ENCODE results near the gene CASP5.

Gene CASP5

GRCh38 chr11:104997288-104997687 is 25.7 kb downstream of the CASP5 start:
- no peak for TF ChIP-seq TCF12 (IDR thresholded peaks at IDR 0.05; ENCODE audit: low read depth)
- no peak for TF ChIP-seq TEAD4 (IDR thresholded peaks at IDR 0.05)
- no peak for TF ChIP-seq TAF1 (IDR thresholded peaks at IDR 0.05; ENCODE audit: low read depth)
- TF ChIP-seq EGR1 (IDR thresholded peaks at IDR 0.05), result no peak
- no peak for TF ChIP-seq CREB1 (IDR thresholded peaks at IDR 0.05; ENCODE audit: low read depth)
- TF ChIP-seq EP300 (IDR thresholded peaks at IDR 0.05; ENCODE audit: borderline replicate concordance), result no peak
- TF ChIP-seq FOXM1 (IDR thresholded peaks at IDR 0.05; ENCODE audit: borderline replicate concordance, low read depth), result no peak
- no peak for TF ChIP-seq CEBPB (IDR thresholded peaks at IDR 0.05)
- TF ChIP-seq, protein P1, sequence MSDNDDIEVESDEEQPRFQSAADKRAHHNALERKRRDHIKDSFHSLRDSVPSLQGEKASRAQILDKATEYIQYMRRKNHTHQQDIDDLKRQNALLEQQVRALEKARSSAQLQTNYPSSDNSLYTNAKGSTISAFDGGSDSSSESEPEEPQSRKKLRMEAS (IDR thresholded peaks at IDR 0.05), result no peak
- no peak for TF ChIP-seq REST (IDR thresholded peaks at IDR 0.05; ENCODE audit: low read depth)
- TF ChIP-seq ZBTB7A (IDR thresholded peaks at IDR 0.05; ENCODE audit: low read depth), result no peak
- TF ChIP-seq NFIC (IDR thresholded peaks at IDR 0.05), result no peak
- TF ChIP-seq YY1 (IDR thresholded peaks at IDR 0.05; ENCODE audit: low read depth), result no peak

DNA sequence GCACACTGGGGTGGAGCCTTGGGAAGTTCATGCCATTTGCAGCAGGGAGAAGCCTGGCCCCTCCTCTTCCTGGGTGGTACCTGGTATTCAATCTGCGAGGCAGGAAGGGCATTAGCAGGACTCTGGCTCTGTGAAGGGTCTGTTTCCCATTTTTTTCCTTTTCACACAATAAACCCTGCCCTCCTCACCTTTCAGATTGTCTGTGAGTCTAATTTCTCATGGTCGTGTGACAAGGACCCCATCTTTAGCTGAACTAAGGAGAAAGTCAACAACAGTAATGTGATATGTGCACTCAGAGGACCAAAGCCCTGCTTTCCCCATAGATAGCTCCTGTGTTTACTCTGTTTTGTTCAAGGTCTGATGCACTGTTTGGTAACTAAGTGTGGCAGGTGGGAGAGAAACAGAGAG is 28.0 kb downstream of the CASP5 start:
- TF ChIP-seq YY1 (IDR thresholded peaks at IDR 0.05; ENCODE audit: low read depth), result no peak
- no peak for TF ChIP-seq CREB1 (IDR thresholded peaks at IDR 0.05; ENCODE audit: low read depth)
- TF ChIP-seq NFIC (IDR thresholded peaks at IDR 0.05), result no peak
- TF ChIP-seq USF1 (IDR thresholded peaks at IDR 0.05), result no peak
- no peak for TF ChIP-seq RAD21 (IDR thresholded peaks at IDR 0.05; ENCODE audit: low read depth)
- no peak for TF ChIP-seq EGR1 (IDR thresholded peaks at IDR 0.05)
- no peak for TF ChIP-seq TCF12 (IDR thresholded peaks at IDR 0.05; ENCODE audit: low read depth)
- no peak for TF ChIP-seq FOXM1 (IDR thresholded peaks at IDR 0.05; ENCODE audit: borderline replicate concordance, low read depth)
- no peak for TF ChIP-seq REST (IDR thresholded peaks at IDR 0.05; ENCODE audit: low read depth)
- no peak for TF ChIP-seq TEAD4 (IDR thresholded peaks at IDR 0.05)
- no peak for TF ChIP-seq ZBTB7A (IDR thresholded peaks at IDR 0.05; ENCODE audit: low read depth)
- TF ChIP-seq TAF1 (IDR thresholded peaks at IDR 0.05; ENCODE audit: low read depth), result no peak
- TF ChIP-seq EP300 (IDR thresholded peaks at IDR 0.05; ENCODE audit: borderline replicate concordance), result no peak
- TF ChIP-seq, protein P1 (IDR thresholded peaks at IDR 0.05), result no peak
- TF ChIP-seq CEBPB (IDR thresholded peaks at IDR 0.05), result no peak

DNA sequence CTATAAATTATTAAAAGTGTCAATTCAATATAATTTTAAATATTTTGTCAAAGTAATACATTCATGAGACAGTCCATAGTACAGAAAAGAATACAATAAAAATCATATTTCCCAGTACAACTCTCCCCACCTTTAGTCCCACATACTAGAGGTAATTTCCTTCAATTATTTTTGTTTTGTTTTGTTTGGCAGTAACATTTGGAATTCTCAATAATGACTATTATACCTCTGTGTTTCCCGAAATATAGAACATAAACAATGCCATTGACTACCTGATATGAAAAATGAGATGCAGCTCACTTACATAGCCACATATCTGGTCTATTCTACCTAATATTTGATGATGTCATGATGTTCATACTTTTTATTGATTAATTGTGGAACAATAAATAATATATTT is 30.2 kb downstream of the CASP5 start:
- no peak for TF ChIP-seq CREB1 (IDR thresholded peaks at IDR 0.05; ENCODE audit: low read depth)
- no peak for TF ChIP-seq EP300 (IDR thresholded peaks at IDR 0.05; ENCODE audit: borderline replicate concordance)
- no peak for TF ChIP-seq ZBTB7A (IDR thresholded peaks at IDR 0.05; ENCODE audit: low read depth)
- TF ChIP-seq TCF12 (IDR thresholded peaks at IDR 0.05; ENCODE audit: low read depth), result no peak
- TF ChIP-seq TAF1 (IDR thresholded peaks at IDR 0.05; ENCODE audit: low read depth), result no peak
- TF ChIP-seq, protein P1 (IDR thresholded peaks at IDR 0.05), result no peak
- no peak for TF ChIP-seq TEAD4 (IDR thresholded peaks at IDR 0.05)
- TF ChIP-seq FOXM1 (IDR thresholded peaks at IDR 0.05; ENCODE audit: borderline replicate concordance, low read depth), result no peak
- no peak for TF ChIP-seq RAD21 (IDR thresholded peaks at IDR 0.05; ENCODE audit: low read depth)
- TF ChIP-seq NFIC (IDR thresholded peaks at IDR 0.05), result no peak
- TF ChIP-seq USF1 (IDR thresholded peaks at IDR 0.05), result no peak
- no peak for TF ChIP-seq REST (IDR thresholded peaks at IDR 0.05; ENCODE audit: low read depth)
- TF ChIP-seq EGR1 (IDR thresholded peaks at IDR 0.05), result no peak
- TF ChIP-seq YY1 (IDR thresholded peaks at IDR 0.05; ENCODE audit: low read depth), result no peak
- no peak for TF ChIP-seq CEBPB (IDR thresholded peaks at IDR 0.05)

- no peak for TF ChIP-seq YY1 (IDR thresholded peaks at IDR 0.05; ENCODE audit: low read depth)
- TF ChIP-seq CEBPB (IDR thresholded peaks at IDR 0.05), result no peak
- no peak for TF ChIP-seq EGR1 (IDR thresholded peaks at IDR 0.05)
- no peak for TF ChIP-seq NFIC (IDR thresholded peaks at IDR 0.05)
- TF ChIP-seq RAD21 (IDR thresholded peaks at IDR 0.05; ENCODE audit: low read depth), result no peak
- TF ChIP-seq, protein P1 (IDR thresholded peaks at IDR 0.05), result no peak
- no peak for TF ChIP-seq REST (IDR thresholded peaks at IDR 0.05; ENCODE audit: low read depth)
- no peak for TF ChIP-seq FOXM1 (IDR thresholded peaks at IDR 0.05; ENCODE audit: borderline replicate concordance, low read depth)
- no peak for TF ChIP-seq TEAD4 (IDR thresholded peaks at IDR 0.05)
- TF ChIP-seq ZBTB7A (IDR thresholded peaks at IDR 0.05; ENCODE audit: low read depth), result no peak
- no peak for TF ChIP-seq TAF1 (IDR thresholded peaks at IDR 0.05; ENCODE audit: low read depth)
- TF ChIP-seq EP300 (IDR thresholded peaks at IDR 0.05; ENCODE audit: borderline replicate concordance), result no peak
- no peak for TF ChIP-seq TCF12 (IDR thresholded peaks at IDR 0.05; ENCODE audit: low read depth)
- no peak for TF ChIP-seq CREB1 (IDR thresholded peaks at IDR 0.05; ENCODE audit: low read depth)
- TF ChIP-seq USF1 (IDR thresholded peaks at IDR 0.05), result no peak
Measured at GRCh38 chr11:104991994-104992393, 31.0 kb downstream of the CASP5 start.

Data from Ishikawa (cell line).